ENCODE results near the gene DSG2.
"Not testable (repeated sequence)": the region's sequence is repeated elsewhere in the genome, so short reads cannot be mapped to it uniquely, and the experiment has no call there.

The DSG2 gene

GRCh38 chr18:31500051-31500688 is 2.2 kb downstream of the DSG2 start:
- DNase-seq (ENCODE audit: low read depth), result no peak

GRCh38 chr18:31503011-31503410 is 5.0 kb downstream of the DSG2 start:
- DNase-seq (ENCODE audit: low read depth), result no peak

GRCh38 chr18:31504455-31505147 is 6.6 kb downstream of the DSG2 start:
- no peak for DNase-seq (ENCODE audit: low read depth)

- no peak for DNase-seq (ENCODE audit: low read depth)
These were observed 7.2 kb downstream of the DSG2 start for GRCh38 chr18:31505156-31505555.

- DNase-seq (ENCODE audit: low read depth), result no peak
These were observed 8.2 kb downstream of the DSG2 start for GRCh38 chr18:31506024-31506742.

GRCh38 chr18:31507124-31507523 is 9.1 kb downstream of the DSG2 start:
- DNase-seq (ENCODE audit: low read depth), result not testable (repeated sequence)

- no peak for DNase-seq (ENCODE audit: low read depth)
These were observed 10.8 kb downstream of the DSG2 start for GRCh38 chr18:31508781-31509180.

GRCh38 chr18:31509571-31509970 is 11.6 kb downstream of the DSG2 start:
- no peak for DNase-seq (ENCODE audit: low read depth)

GRCh38 chr18:31510319-31510718 is 12.3 kb downstream of the DSG2 start:
- no peak for DNase-seq (ENCODE audit: low read depth)

- no peak for DNase-seq (ENCODE audit: low read depth)
These were observed 13.1 kb downstream of the DSG2 start for GRCh38 chr18:31511098-31511497.

- DNase-seq (ENCODE audit: low read depth), result peak; percentile 1
These were observed 14.3 kb downstream of the DSG2 start for GRCh38 chr18:31512203-31512764.

GRCh38 chr18:31513189-31513935 is 15.4 kb downstream of the DSG2 start:
- no peak for DNase-seq (ENCODE audit: low read depth)

- no peak for DNase-seq (ENCODE audit: low read depth)
These were observed 18.5 kb downstream of the DSG2 start for GRCh38 chr18:31516437-31516836.

GRCh38 chr18:31526374-31526773 is 28.4 kb downstream of the DSG2 start:
- DNase-seq (ENCODE audit: low read depth), result no peak

- DNase-seq (ENCODE audit: low read depth), result no peak
These were observed 35.3 kb downstream of the DSG2 start for GRCh38 chr18:31533236-31533635.

GRCh38 chr18:31538837-31539236 is 40.9 kb downstream of the DSG2 start:
- DNase-seq (ENCODE audit: low read depth), result no peak

- DNase-seq (ENCODE audit: low read depth), result no peak
These were observed 48.5 kb downstream of the DSG2 start for GRCh38 chr18:31546476-31546875.

- no peak for DNase-seq (ENCODE audit: low read depth)
These were observed 50.9 kb downstream of the DSG2 start for GRCh38 chr18:31548853-31549252.

- DNase-seq (ENCODE audit: low read depth), result no peak
These were observed 51.4 kb downstream of the DSG2 start for GRCh38 chr18:31549416-31549815.

- DNase-seq (ENCODE audit: low read depth), result no peak
These were observed 53.9 kb downstream of the DSG2 start for GRCh38 chr18:31551883-31552282.

- no peak for DNase-seq (ENCODE audit: low read depth)
These were observed 55.8 kb downstream of the DSG2 start for GRCh38 chr18:31553800-31554199.

- DNase-seq (ENCODE audit: low read depth), result no peak
These were observed 56.8 kb downstream of the DSG2 start for GRCh38 chr18:31554776-31555175.

Data from GM04504 (cell line).